WTC11 (cell line): ENCODE measurements around the gene TRIM26. TPM values are rescaled to one million over a fixed set of nuclear protein-coding genes. Genes with fewer than 3 reads are reported as not detected.

Experiments
- ATAC-seq: fragments of 200-7000 bp; cut with Tn5 transposase; 2 replicates; pipeline ENCODE4 v1.10.0; 2021; ENCODE audit warnings: mild to moderate bottlenecking, moderate library complexity
- CTCF ChIA-PET: fragments of 300-600 bp; sonication (Branson Sonifier 250); formaldehyde crosslinking; loops from one replicate; lab custom pipeline; 2021; ENCODE audit warnings: antibody characterized with exemption; lab: Charles Lee
- POLR2A ChIA-PET: fragments of 350-600 bp; sonication (Branson Sonifier 250); formaldehyde crosslinking; loops from one replicate; lab custom pipeline; 2021; ENCODE audit warnings: antibody characterized with exemption; lab: Charles Lee
- DNase-seq: peaks from one replicate; pipeline ENCODE4 v3.0.0; 2021; ENCODE audit warnings: low spot score
- H3K27ac Mint-ChIP-seq: 2 replicates; pipeline ENCODE4 v1.8.0; 2021; ENCODE audit warnings: mixed read lengths
- H3K27me3 Mint-ChIP-seq: 2 replicates; pipeline ENCODE4 v1.8.0; 2021; ENCODE audit warnings: low read depth, mild to moderate bottlenecking, moderate library complexity, mixed read lengths
- H3K36me3 Mint-ChIP-seq: 2 replicates; pipeline ENCODE4 v1.8.0; 2021; ENCODE audit warnings: mixed read lengths
- H3K4me1 Mint-ChIP-seq: 2 replicates; pipeline ENCODE4 v1.8.0; 2022; ENCODE audit warnings: mixed read lengths
- H3K4me3 Mint-ChIP-seq: 2 replicates; pipeline ENCODE4 v1.8.0; 2021; ENCODE audit warnings: mild to moderate bottlenecking, moderate library complexity, mixed read lengths
- H3K9me3 Mint-ChIP-seq: 2 replicates; pipeline ENCODE4 v1.8.0; 2021; ENCODE audit warnings: mixed read lengths
- AR ChIP-seq: fragments of 250-450 bp; sonication (Bioruptor Pico); IDR thresholded peaks from 2 replicates; pipeline ENCODE4 v1.9.0; 2021; ENCODE audit warnings: mild to moderate bottlenecking
- ATF1 ChIP-seq: sonication (generic); formaldehyde crosslinking; IDR thresholded peaks from 2 replicates; pipeline ENCODE4 v1.8.1; 2023; ENCODE audit warnings: mild to moderate bottlenecking, moderate library complexity, missing genetic modification reagents
- E2F4 ChIP-seq: sonication (generic); formaldehyde crosslinking; IDR thresholded peaks from 2 replicates; pipeline ENCODE4 v1.8.1; 2022; ENCODE audit warnings: low read depth, mild to moderate bottlenecking, moderate library complexity, missing genetic modification reagents, borderline replicate concordance
- ELF4 ChIP-seq: sonication (generic); formaldehyde crosslinking; IDR thresholded peaks from 2 replicates; pipeline ENCODE4 v1.8.1; 2022; ENCODE audit warnings: low read depth, mild to moderate bottlenecking, moderate library complexity, missing genetic modification reagents
- NR3C1 ChIP-seq: sonication (generic); formaldehyde crosslinking; conservative IDR thresholded peaks from 2 replicates; pipeline ENCODE4 v1.8.1; 2023; ENCODE audit warnings: low read depth, mild to moderate bottlenecking, missing genetic modification reagents
- SOX15 ChIP-seq: fragments of 250-450 bp; sonication (Bioruptor Pico); IDR thresholded peaks from 2 replicates; pipeline ENCODE4 v1.9.0; 2021; ENCODE audit warnings: mild to moderate bottlenecking
- TEAD1 ChIP-seq: sonication (generic); formaldehyde crosslinking; IDR thresholded peaks from 2 replicates; pipeline ENCODE4 v1.8.0; 2022; ENCODE audit warnings: mild to moderate bottlenecking, missing genetic modification reagents
- ZBTB43 ChIP-seq: sonication (generic); formaldehyde crosslinking; IDR thresholded peaks from 2 replicates; pipeline ENCODE4 v1.8.1; 2023; ENCODE audit warnings: mild to moderate bottlenecking, missing genetic modification reagents
- ZNF121 ChIP-seq: sonication (generic); formaldehyde crosslinking; IDR thresholded peaks from 2 replicates; pipeline ENCODE4 v1.8.0; 2023; ENCODE audit warnings: missing genetic modification reagents
- ZNF138 ChIP-seq: sonication (generic); formaldehyde crosslinking; conservative IDR thresholded peaks from 2 replicates; pipeline ENCODE4 v1.8.1; 2022; ENCODE audit warnings: mild to moderate bottlenecking, moderate library complexity, missing genetic modification reagents
- ZNF232 ChIP-seq: sonication (generic); formaldehyde crosslinking; IDR thresholded peaks from 2 replicates; pipeline ENCODE4 v1.8.0; 2022; ENCODE audit warnings: mild to moderate bottlenecking, missing genetic modification reagents
- ZNF425 ChIP-seq: fragments of 250-450 bp; sonication (Bioruptor Pico); conservative IDR thresholded peaks from 2 replicates; pipeline ENCODE4 v1.9.0; 2021; ENCODE audit warnings: mild to moderate bottlenecking
- ZSCAN18 ChIP-seq: fragments of 250-450 bp; sonication (Bioruptor Pico); IDR thresholded peaks from 2 replicates; pipeline ENCODE4 v2.1.2; 2022; ENCODE audit warnings: mild to moderate bottlenecking, moderate library complexity
- total RNA-seq: library from RNA; stranded (reverse); gene quantifications from 3 replicates; pipeline ENCODE4 v1.2.3, GENCODE V29; 2021

Gene TRIM26
- total RNA-seq, 1 experiment from 2014 or later, result 27.7 TPM

GRCh38 chr6:30135757-30136156 lies 77.4 kb downstream of the TRIM26 start, which contains the start of gene TRIM40 (continued):
- TF ChIP-seq ZSCAN18 (CRISPR knock-in tag), result no peak
- TF ChIP-seq ATF1, result no peak
- TF ChIP-seq ZNF232 (CRISPR knock-in tag), result no peak
- no peak for TF ChIP-seq SOX15
- TF ChIP-seq E2F4, result no peak
- TF ChIP-seq ZNF138 (CRISPR knock-in tag), result no peak
- TF ChIP-seq ZNF425 (CRISPR knock-in tag), result no peak
- TF ChIP-seq NR3C1 (CRISPR knock-in tag), result no peak
- TF ChIP-seq ELF4 (CRISPR knock-in tag), result no peak

GRCh38 chr6:30135147-30135546 lies 78.1 kb downstream of the TRIM26 start:
- Mint-ChIP-seq H3K27me3 (peaks cover 56% of the 10 kb centered on the region), H3K4me1 (peaks cover 8% of the 10 kb centered on the region), H3K27ac (no peak overlapping the region), H3K9me3 (no peaks in the 10 kb centered on the region), H3K36me3 (no peaks in the 10 kb centered on the region), H3K4me3 (no peak overlapping the region)
- POLR2A ChIA-PET, result no interaction called here
- CTCF ChIA-PET, result interaction anchor here (1.0 kb wide), 1 partner anchor 33 kb away, joined by 5 read pairs; no protein-coding TSS in a partner anchor
- ATAC-seq (no peak), DNase-seq (no peak)
- TF ChIP-seq ZBTB43 (no peak), ZNF121 (CRISPR knock-in tag) (no peak), ELF4 (CRISPR knock-in tag) (no peak), TEAD1 (CRISPR knock-in tag) (no peak), ZNF232 (CRISPR knock-in tag) (no peak), AR (CRISPR knock-in tag) (no peak)

Other genes with a start within 250 kb of the TRIM26 start
- gene POLR1H, start 152.1 kb downstream of the TRIM26 start, total RNA-seq, result 37.7 to 39.6 TPM (median 38.8 TPM) in 3 replicates
- gene PPP1R11, start 146.2 kb downstream of the TRIM26 start, total RNA-seq, result 25.0 to 28.4 TPM (median 27.7 TPM) in 3 replicates
- 4.2 to 5.1 TPM (median 4.5 TPM) in 3 replicates for gene RNF39, start 137.6 kb downstream of the TRIM26 start, total RNA-seq
- gene TRIM31, start 100.3 kb downstream of the TRIM26 start, total RNA-seq, result 0.11 to 0.16 TPM (median 0.13 TPM) in 3 replicates
- not detected in 3 replicates for gene TRIM40, start 77.3 kb downstream of the TRIM26 start, total RNA-seq
- 0.09 to 0.22 TPM (median 0.16 TPM) in 3 replicates for gene TRIM10, start 52.2 kb downstream of the TRIM26 start, total RNA-seq
- 0.32 to 0.53 TPM (median 0.35 TPM) in 3 replicates for gene TRIM15, start 49.9 kb downstream of the TRIM26 start, total RNA-seq
- 22.7 to 24.9 TPM (median 24.0 TPM) in 3 replicates for gene TRIM39, start 113.5 kb upstream of the TRIM26 start, total RNA-seq
- gene RPP21, start 131.8 kb upstream of the TRIM26 start, total RNA-seq, result 64.1 to 75.5 TPM (median 72.8 TPM) in 3 replicates